ACC112 (cell line): Measurements from ENCODE around the gene ADI1.
"Not testable (repeated sequence)": the region's sequence is repeated elsewhere in the genome, so short reads cannot be mapped to it uniquely, and the experiment has no call there.

Experiments used
- H2AFZ ChIP-seq: fragments of 200-600 bp; sonication (generic); one replicate; pipeline ENCODE4 v1.6.0; 2017; ENCODE audit warnings: antibody characterized with exemption, low read length; ENCODE audit not compliant: unreplicated experiment
- H3K27ac ChIP-seq: fragments of 200-600 bp; sonication (generic); 2 replicates; pipeline ENCODE4 v1.5.1; 2014; ENCODE audit warnings: low read depth, mild to moderate bottlenecking, antibody characterized with exemption, low read length, moderate library complexity
- H3K27me3 ChIP-seq: fragments of 200-600 bp; sonication (generic); 2 replicates; pipeline ENCODE4 v1.6.1; 2014; ENCODE audit warnings: mild to moderate bottlenecking, antibody characterized with exemption, low read length, moderate library complexity, mixed read lengths; ENCODE audit not compliant: insufficient read depth
- H3K36me3 ChIP-seq: fragments of 200-600 bp; sonication (generic); 2 replicates; pipeline ENCODE4 v1.6.1; 2016; ENCODE audit warnings: mild to moderate bottlenecking, antibody characterized with exemption, low read length, moderate library complexity, mixed read lengths; ENCODE audit not compliant: insufficient read depth
- H3K4me1 ChIP-seq: fragments of 200-600 bp; sonication (generic); one replicate; pipeline ENCODE4 v1.6.1; 2016; ENCODE audit warnings: low read length, mixed read lengths; ENCODE audit not compliant: insufficient read depth, unreplicated experiment, control insufficient read depth
- H3K4me3 ChIP-seq: fragments of 200-600 bp; sonication (generic); 2 replicates; pipeline ENCODE4 v1.5.1; 2014; ENCODE audit warnings: mild to moderate bottlenecking, low read depth, low read length
- H3K79me2 ChIP-seq: fragments of 200-600 bp; sonication (generic); one replicate; pipeline ENCODE4 v1.6.0; 2016; ENCODE audit warnings: low read length; ENCODE audit not compliant: control insufficient read depth, unreplicated experiment, insufficient read depth

ADI1 gene

DNA sequence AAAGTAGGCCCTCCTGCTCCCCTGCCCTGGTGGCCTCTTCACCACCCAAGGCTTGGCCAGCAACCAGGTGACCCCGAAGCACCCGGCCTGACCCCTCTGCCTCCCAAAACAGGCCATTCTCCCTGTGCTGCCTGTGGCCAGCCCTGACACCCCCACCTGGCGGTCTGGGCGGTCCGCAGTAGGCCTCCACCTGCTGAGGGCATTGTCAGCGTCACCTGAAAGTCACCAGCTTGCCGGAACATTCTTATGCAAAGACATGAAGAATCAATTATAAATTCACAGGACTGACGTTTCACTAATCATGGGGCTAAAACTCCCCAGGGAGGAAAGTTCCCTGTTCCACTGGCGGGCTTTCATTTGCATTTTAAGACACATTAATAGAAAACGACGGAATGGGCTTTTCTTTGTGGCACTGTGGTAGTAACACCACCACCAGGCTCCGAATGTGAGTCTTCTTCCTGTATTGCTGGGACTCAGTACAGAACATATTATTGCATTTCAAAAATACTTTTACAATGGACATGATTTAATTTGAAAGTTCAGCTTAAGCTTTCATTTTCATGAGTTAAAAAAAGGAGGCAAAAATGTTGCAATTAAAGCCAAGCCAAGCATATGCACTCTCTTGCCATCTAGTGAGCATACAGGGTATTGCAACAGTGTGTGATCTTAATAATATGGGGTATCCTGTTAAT lies 57.4 kb downstream of the ADI1 start:
- Histone ChIP-seq H3K79me2 (no peaks in the 10 kb centered on the region), H3K27me3 (no peaks in the 10 kb centered on the region), H3K4me1 (peaks cover 27% of the 10 kb centered on the region), H3K36me3 (no peaks in the 10 kb centered on the region), H2AFZ (no peak overlapping the region), H3K27ac (peak overlapping the region; percentile 61), H3K4me3 (no peak overlapping the region)

DNA sequence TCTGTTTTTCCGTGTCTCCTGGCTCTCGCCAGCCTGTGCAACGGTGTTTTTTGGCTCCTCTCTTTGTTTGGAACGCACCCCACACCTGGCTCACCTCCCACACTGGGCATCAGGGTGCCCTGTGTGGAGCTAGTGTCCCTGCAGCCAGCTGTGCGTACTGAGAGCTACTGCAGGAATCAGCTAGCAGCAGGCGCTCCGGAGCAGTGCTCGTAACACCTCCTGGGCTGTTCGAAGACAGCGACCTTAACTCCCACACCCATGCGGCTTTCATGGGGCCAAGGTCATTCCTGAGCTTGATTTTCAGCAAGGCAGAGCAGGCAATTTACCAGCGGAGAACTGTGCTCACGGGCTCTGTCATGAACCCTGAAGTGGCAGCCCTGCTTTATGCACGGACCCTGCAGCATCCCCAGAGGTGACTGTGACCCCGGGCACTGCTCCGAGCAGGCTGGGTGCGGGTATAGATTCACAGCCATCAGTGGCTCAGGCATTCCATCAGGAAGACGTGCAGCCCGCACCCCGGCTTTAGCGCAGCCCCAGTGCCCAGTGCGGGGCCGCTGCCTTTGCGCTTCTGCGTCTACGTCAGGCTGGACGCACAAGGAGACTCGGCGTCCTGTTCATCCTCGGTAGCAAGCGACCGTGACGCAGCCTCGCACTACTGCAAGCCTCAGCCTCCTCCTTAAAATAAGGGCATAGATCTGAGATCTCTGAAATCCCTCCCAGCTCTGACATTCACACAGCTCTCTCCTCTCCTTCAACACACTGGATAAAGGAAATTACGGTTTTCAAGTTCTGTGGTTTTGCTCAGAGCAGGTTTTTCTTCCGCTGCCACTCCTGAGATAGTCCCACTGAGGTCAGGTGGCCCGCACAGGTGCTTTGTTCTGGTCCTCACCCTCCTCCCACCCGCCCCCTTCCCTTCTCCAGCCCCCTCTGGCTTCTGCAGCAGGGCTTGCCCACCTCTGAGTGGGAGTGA lies 58.2 kb downstream of the ADI1 start:
- peak overlapping the region; percentile 61; the same call in 1 of the 2 replicates for H3K27ac ChIP-seq
- H2AFZ ChIP-seq, result no peak overlapping the region
- H3K4me3 ChIP-seq, result no peak overlapping the region
- H3K4me1 ChIP-seq, result peaks cover 19% of the 10 kb centered on the region
- H3K36me3 ChIP-seq, result no peaks in the 10 kb centered on the region
- H3K79me2 ChIP-seq, result no peaks in the 10 kb centered on the region
- H3K27me3 ChIP-seq, result no peaks in the 10 kb centered on the region

DNA sequence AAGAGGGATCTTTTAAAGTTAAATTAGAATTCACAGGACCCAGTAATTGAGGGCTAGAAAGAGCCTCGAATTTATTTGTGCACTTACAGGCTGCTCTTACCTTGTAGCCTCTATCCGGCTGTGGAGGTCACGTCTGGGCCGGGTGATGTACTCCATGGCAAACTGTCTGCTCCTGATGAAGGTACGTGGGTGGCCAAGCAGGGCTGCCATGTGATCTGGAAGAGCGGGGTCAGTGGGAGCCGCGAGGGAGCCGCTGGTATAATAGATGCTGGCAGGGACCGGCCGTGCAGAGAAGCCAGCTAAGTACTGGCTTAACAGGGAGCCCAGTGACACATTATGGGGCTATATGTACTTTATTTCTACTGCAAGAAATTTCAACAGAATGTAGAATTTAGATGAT lies 59.2 kb downstream of the ADI1 start:
- H3K27me3 ChIP-seq, result no peaks in the 10 kb centered on the region
- H2AFZ ChIP-seq, result no peak overlapping the region
- H3K79me2 ChIP-seq, result no peaks in the 10 kb centered on the region
- H3K4me3 ChIP-seq, result no peak overlapping the region
- H3K27ac ChIP-seq, result no peak overlapping the region
- peaks cover 11% of the 10 kb centered on the region for H3K4me1 ChIP-seq
- H3K36me3 ChIP-seq, result no peaks in the 10 kb centered on the region

DNA sequence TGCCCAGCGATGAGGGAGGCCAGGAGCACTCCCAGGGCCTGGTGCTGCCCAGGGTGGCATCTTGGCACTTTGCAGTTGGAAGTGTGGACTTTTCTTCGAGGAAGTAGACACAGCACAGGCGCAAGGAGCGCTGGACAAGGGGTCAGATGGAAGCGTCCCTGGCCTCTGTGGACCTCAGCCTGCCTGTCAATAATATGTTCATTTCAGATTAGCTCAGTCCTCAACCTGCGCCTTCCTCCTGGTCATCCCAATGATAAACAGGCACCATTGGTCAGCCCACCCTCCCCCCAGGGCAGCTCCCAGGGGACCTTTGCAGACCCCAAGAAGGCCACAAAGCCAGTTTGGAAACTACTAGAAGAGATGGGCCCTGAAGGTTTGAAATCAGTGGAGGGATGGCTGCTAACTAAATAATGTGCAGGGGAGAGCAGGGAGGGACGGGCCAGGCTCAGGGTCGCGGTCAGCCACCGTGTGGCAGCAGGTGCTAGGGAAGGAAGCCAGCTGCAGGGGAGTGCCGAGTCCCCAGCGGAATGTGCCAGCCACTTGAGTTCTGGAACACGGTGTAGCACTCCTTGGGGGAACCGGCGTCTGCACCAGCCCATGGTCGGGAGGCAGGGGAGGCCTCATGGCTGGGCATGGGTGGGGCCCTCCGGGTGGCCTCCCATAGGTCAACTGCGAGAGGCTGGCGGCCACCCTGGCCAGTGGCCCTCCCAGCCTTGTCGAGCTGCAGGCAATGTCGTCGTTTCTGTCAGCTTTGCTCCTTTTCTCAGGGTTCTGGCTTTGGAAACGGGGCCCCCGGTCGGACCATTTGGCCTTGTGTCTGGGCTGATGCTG lies 59.9 kb downstream of the ADI1 start:
- Histone ChIP-seq H3K27ac (no peak overlapping the region), H3K4me1 (peaks cover 6% of the 10 kb centered on the region), H3K27me3 (no peaks in the 10 kb centered on the region), H3K36me3 (no peaks in the 10 kb centered on the region), H2AFZ (no peak overlapping the region), H3K4me3 (no peak overlapping the region), H3K79me2 (no peaks in the 10 kb centered on the region)

DNA sequence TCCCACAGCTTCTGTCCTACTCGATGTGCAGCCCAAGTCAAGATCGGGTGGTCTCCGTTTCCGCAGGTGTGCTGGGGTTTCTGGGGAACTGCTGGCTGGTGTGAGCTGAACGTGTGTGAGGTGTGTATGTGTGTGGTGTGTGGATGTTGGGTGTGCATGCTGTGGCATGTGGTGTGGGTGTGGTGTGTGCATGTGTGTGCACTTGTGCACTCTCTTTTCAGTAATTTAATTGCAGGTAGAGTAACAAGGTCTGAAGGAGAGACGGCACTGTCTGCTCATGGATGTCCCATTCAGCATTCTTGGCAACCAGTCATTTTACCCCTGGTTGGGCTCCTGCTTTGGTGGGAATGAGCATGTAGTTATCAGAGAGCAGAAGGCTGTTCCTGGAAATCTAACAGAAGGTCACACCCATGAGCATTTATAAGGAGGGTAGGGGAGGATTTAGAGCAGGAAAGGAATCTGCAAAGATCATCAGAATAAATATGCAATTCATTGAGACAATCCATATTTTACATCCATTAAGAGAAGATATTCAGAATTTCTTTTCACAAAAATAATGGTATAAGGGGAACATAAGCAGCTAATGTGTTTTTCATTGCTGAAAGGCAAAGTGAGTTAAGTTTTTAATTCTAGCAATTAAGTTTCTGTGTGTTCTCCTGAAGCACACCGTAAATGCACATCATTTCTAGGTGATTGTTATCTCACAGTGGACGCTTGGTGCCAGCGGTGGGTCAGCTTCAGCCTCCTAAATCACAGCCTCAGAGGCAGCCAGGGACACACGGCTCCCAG lies 60.7 kb downstream of the ADI1 start:
- Histone ChIP-seq H3K36me3 (no peaks in the 10 kb centered on the region), H3K27ac (no peak overlapping the region), H2AFZ (no peak overlapping the region), H3K27me3 (no peaks in the 10 kb centered on the region), H3K79me2 (no peaks in the 10 kb centered on the region), H3K4me1 (peaks cover 6% of the 10 kb centered on the region), H3K4me3 (no peak overlapping the region)

DNA sequence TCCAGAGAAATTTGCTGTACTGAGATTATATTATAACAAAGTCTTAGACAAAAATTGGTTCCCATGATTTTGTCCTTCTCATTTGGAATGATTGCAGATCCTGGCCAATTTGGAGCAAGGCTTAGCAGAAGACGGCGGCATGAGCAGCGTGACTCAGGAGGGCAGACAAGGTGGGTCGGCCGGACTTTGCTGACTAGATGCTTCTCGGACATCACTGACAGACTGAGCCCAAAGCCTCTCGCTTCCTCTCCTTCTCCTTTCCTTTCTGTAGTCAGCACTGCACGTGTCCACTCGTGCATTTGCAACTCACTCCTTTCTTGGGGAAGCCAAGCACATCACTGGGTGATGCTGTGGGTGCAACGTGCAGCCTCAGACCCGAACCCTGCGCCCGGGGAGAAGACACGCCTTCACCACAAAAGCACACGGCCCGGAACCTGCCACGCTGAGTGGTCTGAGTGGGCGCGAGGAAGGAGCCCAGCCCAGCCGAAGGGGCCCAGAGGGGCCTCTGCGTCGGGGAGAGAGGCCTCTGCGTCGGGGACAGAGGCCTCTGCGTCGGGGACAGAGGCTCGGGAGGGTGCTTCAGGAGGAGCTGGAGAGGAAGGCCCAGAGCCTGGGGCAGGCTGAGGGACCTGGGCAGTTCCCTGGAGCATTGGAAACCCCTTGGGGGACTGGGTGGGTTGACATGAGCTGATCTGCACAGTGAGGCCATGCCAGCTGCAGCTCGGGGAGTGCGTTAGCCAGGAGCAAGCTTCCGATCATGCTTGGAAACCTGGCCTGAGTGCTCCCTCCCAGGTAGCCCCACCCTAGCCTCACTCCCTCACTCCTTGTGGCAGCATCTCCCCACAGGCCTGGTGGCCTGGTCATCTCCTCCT lies 61.6 kb downstream of the ADI1 start:
- H3K36me3 ChIP-seq, result no peaks in the 10 kb centered on the region
- H2AFZ ChIP-seq, result no peak overlapping the region
- no peak overlapping the region for H3K27ac ChIP-seq
- H3K4me3 ChIP-seq, result no peak overlapping the region
- H3K4me1 ChIP-seq, result peaks cover 6% of the 10 kb centered on the region
- no peaks in the 10 kb centered on the region for H3K27me3 ChIP-seq
- H3K79me2 ChIP-seq, result no peaks in the 10 kb centered on the region

DNA sequence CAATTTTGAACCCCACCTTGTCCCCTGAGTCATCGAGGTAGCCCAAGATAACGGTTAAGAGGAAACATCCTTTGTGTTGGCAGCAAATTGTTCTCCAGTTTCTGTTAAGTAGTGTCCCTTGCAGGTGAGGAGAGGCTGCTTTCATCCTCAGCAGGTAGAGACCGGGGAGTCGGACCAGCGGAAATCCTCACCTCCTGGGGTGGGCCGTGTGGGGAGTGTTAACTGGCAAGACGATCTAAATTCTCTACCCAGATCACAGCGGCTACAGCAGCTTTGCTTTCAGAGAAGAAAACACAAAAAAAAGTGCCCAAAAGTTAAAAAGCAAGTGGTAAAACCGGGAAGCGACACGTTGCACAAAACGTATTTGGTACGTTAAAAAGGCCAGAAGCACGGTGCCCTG lies 63.2 kb downstream of the ADI1 start:
- Histone ChIP-seq H2AFZ (no peak overlapping the region), H3K27me3 (no peaks in the 10 kb centered on the region), H3K79me2 (no peaks in the 10 kb centered on the region), H3K4me3 (no peak overlapping the region), H3K36me3 (no peaks in the 10 kb centered on the region), H3K4me1 (no peaks in the 10 kb centered on the region), H3K27ac (no peak overlapping the region)

DNA sequence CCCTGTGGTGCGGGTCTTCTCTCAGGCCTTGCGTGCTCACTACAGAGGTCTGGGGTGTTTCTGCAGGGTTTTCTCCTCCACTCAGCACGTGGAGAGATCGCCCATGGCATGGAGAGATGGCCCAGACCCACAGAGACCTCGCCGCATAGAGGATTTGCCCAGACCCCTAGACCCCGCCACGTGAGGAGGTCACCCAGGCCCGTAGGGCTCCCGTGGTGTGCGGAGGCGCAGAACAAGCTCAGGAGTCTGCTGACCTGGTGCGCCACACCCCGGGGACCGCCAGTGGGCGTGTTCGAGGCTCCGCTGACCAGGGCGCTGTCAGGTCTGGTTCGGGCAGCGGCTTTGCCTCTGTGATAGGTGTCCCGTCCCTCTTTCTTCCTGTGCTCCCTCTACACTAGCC lies 64.5 kb downstream of the ADI1 start:
- Histone ChIP-seq H3K4me3 (no peak overlapping the region), H3K36me3 (no peaks in the 10 kb centered on the region), H3K27ac (no peak overlapping the region), H3K4me1 (no peaks in the 10 kb centered on the region), H2AFZ (no peak overlapping the region), H3K79me2 (no peaks in the 10 kb centered on the region), H3K27me3 (no peaks in the 10 kb centered on the region)

DNA sequence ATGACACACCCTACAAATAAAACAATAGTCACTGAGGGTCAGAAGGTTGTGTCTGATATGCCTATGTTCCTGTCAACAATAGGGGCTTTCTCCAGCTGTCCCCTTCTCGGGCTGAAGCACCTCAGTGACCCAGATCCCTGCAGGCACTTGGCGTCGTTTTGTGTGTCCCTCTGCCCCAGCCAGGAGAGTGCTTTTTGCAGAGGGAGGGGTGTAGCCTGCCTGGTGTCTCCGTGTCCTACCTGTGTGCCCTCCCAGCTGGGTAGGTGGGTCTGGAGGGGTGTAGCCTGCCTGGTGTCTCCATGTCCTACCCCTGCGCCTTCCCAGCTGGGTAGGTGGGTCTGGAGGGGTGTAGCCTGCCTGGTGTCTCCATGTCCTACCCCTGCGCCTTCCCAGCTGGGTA lies 65.3 kb downstream of the ADI1 start:
- H3K4me3 ChIP-seq, H3K79me2 ChIP-seq, H3K4me1 ChIP-seq, H3K36me3 ChIP-seq, H2AFZ ChIP-seq, H3K27ac ChIP-seq, H3K27me3 ChIP-seq: not testable (repeated sequence)
